ENCODE measurements around the gene GPR45. TPM values are rescaled to one million over a fixed set of nuclear protein-coding genes. Genes with fewer than 3 reads are reported as not detected.

GPR45 gene
- total and polyA plus RNA-seq, 2 of the 13 experiments (the other 11 are each of a cell fraction or from before 2014, with no cell fraction given) = not detected

GRCh38 chr2:105231232-105231619 is 10.3 kb upstream of the GPR45 start:
- Histone ChIP-seq H3K4me3 (replicated peaks in 1 of 3; ENCODE audit: insufficient read depth in 1 of 3, low read depth in 2 of 3, low read length in 3 of 3) (no peak overlapping the region), H2AFZ (ENCODE audit: low read length) (no peak overlapping the region), H3K27ac (ENCODE audit: extremely low read length, insufficient read depth, low read length) (no peak overlapping the region), H3K9me3 (ENCODE audit: low read length) (no peaks in the 10 kb centered on the region), H3K9ac (ENCODE audit: insufficient read depth, low read depth, low read length) (no peak overlapping the region), H3K79me2 (ENCODE audit: insufficient read depth, low read length) (no peaks in the 10 kb centered on the region), H3K27me3 (ENCODE audit: control insufficient read depth in 1 of 2, insufficient read depth in 2 of 2, low read length in 2 of 2) (no peaks in the 10 kb centered on the region; a peak in 1 of 5 replicates), H4K20me1 (ENCODE audit: insufficient read depth, low read length) (no peaks in the 10 kb centered on the region), H3K36me3 (replicated peaks in 1 of 2; ENCODE audit: control insufficient read depth in 1 of 2, insufficient read depth in 2 of 2, low read length in 2 of 2) (no peaks in the 10 kb centered on the region), H3K4me1 (ENCODE audit: insufficient read depth, low read length) (no peaks in the 10 kb centered on the region), H3K4me2 (ENCODE audit: low read depth, low read length) (no peak overlapping the region)
- ATAC-seq (no peak), DNase-seq (ENCODE audit: low spot score) (no peak), FAIRE-seq (no peak)
- ChIA-PET POLR2A (no interaction called here), CTCF (ENCODE audit: low intra/inter-chr PET ratio, low total read pairs) (no interaction called here)
- intact Hi-C loops (cut with micrococcal nuclease; ENCODE audit: unreplicated experiment) (no loop called here), in situ Hi-C loops (cut with HindIII; ENCODE audit: extremely low pct_ligation_motif_present, low pct_unique_long_range_greater_than_20kb) (no loop called here)
- no peak for TF ChIP-seq DR1 (CRISPR knock-in tag; IDR thresholded peaks at IDR 0.05)
- no peak for TF ChIP-seq TGIF2 (CRISPR knock-in tag; IDR thresholded peaks at IDR 0.05)
- TF ChIP-seq NR2C2 (CRISPR knock-in tag; IDR thresholded peaks at IDR 0.05; ENCODE audit: borderline replicate concordance) = no peak
- TF ChIP-seq CREBL2 (CRISPR knock-in tag; IDR thresholded peaks at IDR 0.05; ENCODE audit: borderline replicate concordance) = no peak
- 31% methylated on average over 3 of the region's 3 CpGs for WGBS (ENCODE audit: low lambda C conversion rate)
- no TSS peak for BruUV-seq (replicated peaks)

- DNase-seq (ENCODE audit: low spot score) = peak; percentile 74
- H3K36me3 ChIP-seq (replicated peaks in 1 of 2; ENCODE audit: control insufficient read depth in 1 of 2, insufficient read depth in 2 of 2, low read length in 2 of 2) = no peaks in the 10 kb centered on the region
- intact Hi-C loops (cut with micrococcal nuclease; ENCODE audit: unreplicated experiment) = no loop called here
- H2AFZ ChIP-seq (ENCODE audit: low read length) = no peak overlapping the region
- no TSS peak for BruUV-seq (replicated peaks)
- ATAC-seq = peak; percentile 85
- no peak overlapping the region for H3K4me2 ChIP-seq (ENCODE audit: low read depth, low read length)
- no peak overlapping the region for H3K9ac ChIP-seq (ENCODE audit: insufficient read depth, low read depth, low read length)
- H3K4me1 ChIP-seq (ENCODE audit: insufficient read depth, low read length) = no peaks in the 10 kb centered on the region
- ChIA-PET CTCF (ENCODE audit: low intra/inter-chr PET ratio, low total read pairs) (interaction anchor here (1.1 to 2.1 kb wide), 2 partner anchors 117 to 121 kb away, joined by 3 to 50 read pairs; no protein-coding TSS in a partner anchor), POLR2A (no interaction called here)
- in situ Hi-C loops (cut with HindIII; ENCODE audit: extremely low pct_ligation_motif_present, low pct_unique_long_range_greater_than_20kb) = loop anchor here (5.0 kb wide), 1 partner anchor 123 kb away; no protein-coding TSS in a partner anchor
- H3K79me2 ChIP-seq (ENCODE audit: insufficient read depth, low read length) = no peaks in the 10 kb centered on the region
- FAIRE-seq = peak; percentile 88
- no peak overlapping the region for H3K27ac ChIP-seq (ENCODE audit: extremely low read length, insufficient read depth, low read length)
- no peak overlapping the region for H3K4me3 ChIP-seq (replicated peaks in 1 of 3; ENCODE audit: insufficient read depth in 1 of 3, low read depth in 2 of 3, low read length in 3 of 3)
- peaks cover 0 to 9% of the 10 kb centered on the region in 2 experiments; a peak in 3 of 5 replicates for H3K27me3 ChIP-seq (ENCODE audit: control insufficient read depth in 1 of 2, insufficient read depth in 2 of 2, low read length in 2 of 2)
- 4% methylated on average over 12 of the region's 12 CpGs for WGBS (ENCODE audit: low lambda C conversion rate)
- H3K9me3 ChIP-seq (ENCODE audit: low read length) = no peaks in the 10 kb centered on the region
- no peaks in the 10 kb centered on the region for H4K20me1 ChIP-seq (ENCODE audit: insufficient read depth, low read length)
- no peak for TF ChIP-seq MIER2 (CRISPR knock-in tag; IDR thresholded peaks at IDR 0.05)
- peak; percentile 91 for TF ChIP-seq SMC3 (IDR thresholded peaks at IDR 0.05; ENCODE audit: low read length)
- TF ChIP-seq ISL2 (CRISPR knock-in tag; IDR thresholded peaks at IDR 0.05) = no peak
- TF ChIP-seq TARDBP (CRISPR knock-in tag; IDR thresholded peaks at IDR 0.05) = no peak
- TF ChIP-seq NRL (CRISPR knock-in tag; IDR thresholded peaks at IDR 0.05; ENCODE audit: borderline replicate concordance) = no peak
- TF ChIP-seq ARID4A (CRISPR knock-in tag; IDR thresholded peaks at IDR 0.05; ENCODE audit: borderline replicate concordance) = no peak
- TF ChIP-seq NKX3-1 (CRISPR knock-in tag; IDR thresholded peaks at IDR 0.05) = no peak
These were observed 6.0 kb upstream of the GPR45 start for GRCh38 chr2:105235388-105236059.
